Stimulated activated CD8-positive, alpha-beta memory T cell treated with anti-CD3 and anti-CD28 coated beads, Interleukin-12 subunit alpha, Interleukin-12 subunit beta, amount 100 ng/mL, for 24 hours (primary cell): ENCODE results near the gene LRRC19.

Source experiments
- DNase-seq: peaks from one replicate; pipeline ENCODE4 v3.0.0-alpha.2; 2020; ENCODE audit errors: extremely low read depth

The LRRC19 gene

DNA sequence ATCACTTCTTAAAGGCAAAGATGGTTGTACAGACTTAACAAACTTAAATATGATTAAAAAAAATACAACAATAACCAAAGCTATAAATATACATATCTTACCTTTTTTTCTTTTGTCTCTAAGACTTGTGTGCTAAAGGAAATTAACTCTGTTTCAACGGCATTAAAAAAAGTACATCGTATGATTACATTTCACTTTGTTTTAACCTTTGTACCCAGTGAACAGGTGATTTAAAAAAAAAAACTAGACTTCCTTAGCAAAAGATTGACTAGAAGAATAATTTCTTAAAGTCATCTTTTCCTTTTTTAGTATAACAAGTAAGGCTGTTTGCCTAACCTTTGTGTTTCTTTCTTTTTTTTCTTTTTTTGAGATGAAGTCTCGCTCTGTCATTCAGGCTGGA lies at the start of gene LRRC19:
TSS of gene LRRC19 (minus strand) at position 182 of the 400 bp plus-strand sequence. CDS start 5,978 bp downstream, outside the sequence.
- DNase-seq = no peak

GRCh38 chr9:27054841-27055240 lies 49.4 kb upstream of the LRRC19 start:
- no peak for DNase-seq

DNA sequence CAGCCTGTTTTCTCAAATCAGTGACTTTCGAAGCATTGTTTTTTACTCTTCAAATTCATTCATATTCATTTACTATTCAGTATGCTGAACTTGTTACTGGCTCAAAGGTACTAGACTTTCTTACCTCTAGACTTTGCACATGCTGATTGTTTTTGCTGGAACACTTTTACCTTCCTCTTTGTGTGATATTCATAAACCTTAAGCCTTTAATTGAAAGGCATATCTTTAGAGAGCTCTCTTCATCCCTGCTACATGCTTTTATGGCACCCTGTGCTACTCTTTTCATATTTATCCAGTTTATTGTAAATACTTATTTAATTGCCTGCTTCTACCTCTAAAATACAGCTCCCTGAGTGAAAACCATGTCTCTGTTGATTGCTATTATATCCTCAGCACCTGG lies 48.7 kb upstream of the LRRC19 start:
- no peak for DNase-seq

DNA sequence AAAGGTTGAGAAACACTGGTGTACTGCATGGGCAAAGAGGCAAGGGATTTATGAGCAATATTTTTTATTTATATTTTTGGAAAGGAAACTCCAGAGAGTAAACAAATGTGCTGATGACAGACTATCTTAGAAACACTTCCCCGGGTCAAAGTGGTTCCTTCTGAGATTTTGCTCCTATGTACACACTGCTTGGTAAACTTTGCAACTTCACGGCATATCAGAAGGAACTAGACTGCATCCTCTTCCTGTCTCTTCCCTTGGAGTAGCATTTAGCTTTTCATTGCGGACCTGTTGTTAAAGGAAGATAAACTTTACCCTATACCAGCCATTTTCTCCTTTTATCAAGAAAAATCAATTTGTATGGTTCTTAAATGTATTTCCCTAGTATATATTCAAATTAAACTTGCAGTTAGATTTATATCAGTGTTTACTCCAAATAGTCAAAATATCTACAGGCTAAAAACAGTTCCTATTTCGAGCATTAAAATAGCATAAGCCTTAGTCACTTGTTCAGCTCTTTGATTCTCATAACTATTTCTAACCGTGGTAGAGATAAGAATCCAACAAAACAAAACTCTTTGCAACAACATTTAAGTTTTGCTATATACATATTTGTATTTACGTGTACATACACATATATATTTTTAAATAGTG lies 48.0 kb upstream of the LRRC19 start:
- DNase-seq = no peak

- DNase-seq = no peak
Measured at GRCh38 chr9:27047136-27047535, 41.7 kb upstream of the LRRC19 start.

DNA sequence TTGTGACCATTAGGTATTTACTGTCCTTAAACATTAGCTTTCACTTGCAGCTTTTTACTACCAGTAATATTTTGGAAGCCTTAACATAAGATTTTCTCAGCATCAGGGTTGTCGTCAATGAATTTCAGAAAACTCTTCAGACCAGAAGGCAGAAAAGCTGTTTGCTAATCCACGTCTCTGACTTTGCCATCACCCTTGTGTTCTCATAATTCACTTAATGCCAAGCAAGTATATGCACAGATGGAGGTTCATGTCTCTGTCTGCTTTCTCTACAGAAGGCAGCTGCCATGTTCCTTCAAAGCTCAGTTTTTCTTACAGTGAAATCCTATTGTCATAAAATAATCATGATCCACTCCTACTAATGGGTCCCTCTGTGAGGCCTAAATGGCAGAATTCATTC lies 37.7 kb upstream of the LRRC19 start:
- no peak for DNase-seq

DNA sequence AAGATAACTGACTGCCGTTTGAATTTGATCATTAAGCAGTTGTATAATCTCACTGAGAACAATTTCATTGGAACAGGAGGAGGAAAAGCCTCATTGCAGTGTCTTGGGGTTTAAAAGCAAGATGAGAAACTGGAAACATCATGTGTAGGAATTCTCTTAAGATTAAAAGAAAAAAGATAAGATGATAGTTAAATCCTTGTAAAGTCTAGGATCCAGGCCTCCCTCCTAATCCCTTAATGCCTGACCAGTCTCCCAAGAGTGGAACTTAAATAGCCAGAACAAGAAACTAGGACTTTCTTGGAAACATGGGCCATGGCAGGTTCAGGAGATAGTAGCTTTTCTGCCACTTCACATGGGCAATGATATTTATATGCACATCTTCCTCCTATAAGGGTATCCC lies 37.0 kb upstream of the LRRC19 start:
- DNase-seq = no peak

GRCh38 chr9:27041746-27042145 lies 36.3 kb upstream of the LRRC19 start:
- no peak for DNase-seq

DNA sequence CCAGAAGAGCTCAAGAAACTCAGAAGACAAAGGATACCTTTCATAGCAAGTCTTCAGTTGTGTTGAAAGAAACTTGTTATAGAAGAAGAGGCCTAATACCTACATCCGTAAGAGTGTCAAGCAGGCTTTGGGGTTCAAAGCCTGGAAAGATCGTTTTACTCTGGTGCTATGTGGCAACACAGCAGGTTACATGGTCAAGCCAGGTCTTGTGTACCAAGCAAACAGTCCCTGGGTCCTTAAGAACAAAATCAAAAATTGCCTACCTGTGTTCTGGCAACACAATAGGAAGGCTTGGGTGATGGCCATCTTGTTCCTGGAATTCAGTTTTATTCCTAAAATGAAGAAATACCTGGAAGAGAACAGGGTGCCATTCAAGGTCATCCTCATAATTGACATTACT lies 32.0 kb upstream of the LRRC19 start:
- DNase-seq = no peak

DNA sequence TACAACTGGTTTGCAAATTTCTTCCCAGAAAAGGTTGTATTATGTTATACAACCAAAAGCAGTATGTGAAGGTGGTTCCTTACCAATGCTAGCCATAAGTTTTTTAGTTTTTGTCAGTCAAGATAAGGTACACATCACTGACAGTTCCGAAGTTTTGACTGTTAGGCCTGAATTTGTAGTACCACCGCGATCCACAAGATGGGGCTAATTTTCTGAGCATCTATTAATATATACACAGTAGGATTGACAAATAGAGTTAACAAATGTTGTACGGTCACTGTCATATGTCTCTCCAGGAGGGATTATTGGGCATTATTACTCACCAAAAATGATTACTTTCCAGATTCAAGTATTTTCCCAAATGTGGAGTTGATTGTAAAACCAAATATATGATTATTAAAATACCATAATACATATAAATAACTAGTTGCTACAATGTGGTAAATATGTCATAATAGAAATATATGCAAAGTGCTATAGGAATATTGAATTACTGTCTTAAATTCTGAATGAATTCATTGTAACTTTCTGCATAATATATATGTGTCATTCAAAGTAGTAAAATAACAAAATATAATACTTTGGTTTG lies 28.4 kb upstream of the LRRC19 start:
- peak; percentile 5 for DNase-seq

DNA sequence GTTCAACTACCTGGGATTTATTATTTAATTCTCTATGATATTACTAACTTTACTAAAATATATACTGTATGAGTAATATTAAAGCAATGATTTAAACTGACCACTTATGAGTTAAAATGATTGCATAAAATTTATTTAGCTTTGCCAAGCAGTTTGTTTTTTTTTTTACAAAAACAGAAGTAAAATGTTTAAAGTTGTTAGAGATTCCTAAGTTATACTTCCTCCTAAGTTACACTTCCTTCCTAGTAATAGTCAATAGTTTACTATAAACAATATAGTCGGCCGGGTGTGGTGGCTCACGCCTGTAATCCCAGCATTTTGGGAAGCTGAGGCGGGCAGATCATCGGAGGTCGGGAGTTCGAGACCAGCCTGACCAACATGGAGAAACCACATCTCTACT lies 23.7 kb upstream of the LRRC19 start:
- no peak for DNase-seq

GRCh38 chr9:27022920-27023319 lies 17.4 kb upstream of the LRRC19 start:
- DNase-seq = no peak

GRCh38 chr9:27019589-27019988 lies 14.1 kb upstream of the LRRC19 start:
- no peak for DNase-seq

GRCh38 chr9:27003426-27004077 lies 1.9 kb downstream of the LRRC19 start:
- DNase-seq = no peak

- DNase-seq = no peak
Measured at GRCh38 chr9:26995810-26996209, 9.7 kb downstream of the LRRC19 start.

GRCh38 chr9:26983340-26983739 lies 22.1 kb downstream of the LRRC19 start:
- no peak for DNase-seq

GRCh38 chr9:26975728-26976707 lies 29.5 kb downstream of the LRRC19 start:
- DNase-seq = no peak

GRCh38 chr9:26974927-26975326 lies 30.5 kb downstream of the LRRC19 start:
- DNase-seq = no peak

DNA sequence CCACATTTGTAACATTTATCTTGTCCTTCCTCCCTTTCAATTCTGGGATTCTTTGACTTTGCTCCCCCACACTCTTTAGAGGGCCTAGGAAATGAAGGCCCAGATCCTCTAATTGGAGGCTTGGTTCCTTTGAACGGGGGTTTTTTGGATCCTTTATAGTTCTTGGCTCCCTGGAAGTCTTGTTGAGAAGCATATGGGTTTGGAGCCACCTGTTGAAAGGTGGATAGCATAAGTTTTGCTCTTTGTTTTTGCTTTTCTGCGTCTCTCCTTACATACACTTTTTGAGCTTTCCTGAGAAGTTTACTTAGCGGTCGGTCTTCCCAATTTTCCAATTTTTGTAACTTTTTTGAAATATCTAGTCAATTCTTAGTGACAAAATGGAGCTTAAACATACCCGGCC lies 31.5 kb downstream of the LRRC19 start:
- no peak for DNase-seq

- no peak for DNase-seq
Measured at GRCh38 chr9:26971721-26972120, 33.8 kb downstream of the LRRC19 start.

DNA sequence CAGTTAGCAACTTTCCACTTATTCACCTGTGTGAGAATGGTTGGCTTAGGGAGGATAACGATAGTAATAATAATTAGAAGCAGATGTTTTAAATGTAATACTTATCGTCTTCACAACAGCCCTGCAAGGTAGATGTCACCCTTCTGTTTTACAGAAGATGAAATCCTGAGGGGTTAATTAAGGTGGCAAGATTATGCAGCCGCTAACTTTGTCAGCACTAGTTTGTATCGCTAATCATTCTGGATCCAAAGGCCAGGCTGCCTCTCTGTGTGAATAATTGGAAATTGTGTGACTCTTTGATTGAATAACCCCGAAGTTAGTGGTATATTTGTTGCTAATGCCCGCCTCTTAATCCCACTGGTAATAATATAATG lies 48.6 kb downstream of the LRRC19 start:
- no peak for DNase-seq
